OCI-LY1 (cell line): ENCODE results near the gene SPATA33.

Experiments
- EZH2 ChIP-seq: fragments of 200-600 bp; sonication (generic), shearing (Covaris generic); IDR thresholded peaks from 2 replicates; pipeline ENCODE4 v1.8.0; 2017; ENCODE audit warnings: borderline replicate concordance, mixed run types, mild to moderate bottlenecking, antibody characterized with exemption, low read length, moderate library complexity, mixed read lengths
- TF ChIP-seq, protein P1 (sequence below): fragments of 200-600 bp; sonication (generic), shearing (Covaris generic); IDR thresholded peaks from 2 replicates; pipeline ENCODE4 v1.5.1; 2017; ENCODE audit warnings: mild to moderate bottlenecking, antibody characterized with exemption, low read length, moderate library complexity, mixed read lengths

DNA sequence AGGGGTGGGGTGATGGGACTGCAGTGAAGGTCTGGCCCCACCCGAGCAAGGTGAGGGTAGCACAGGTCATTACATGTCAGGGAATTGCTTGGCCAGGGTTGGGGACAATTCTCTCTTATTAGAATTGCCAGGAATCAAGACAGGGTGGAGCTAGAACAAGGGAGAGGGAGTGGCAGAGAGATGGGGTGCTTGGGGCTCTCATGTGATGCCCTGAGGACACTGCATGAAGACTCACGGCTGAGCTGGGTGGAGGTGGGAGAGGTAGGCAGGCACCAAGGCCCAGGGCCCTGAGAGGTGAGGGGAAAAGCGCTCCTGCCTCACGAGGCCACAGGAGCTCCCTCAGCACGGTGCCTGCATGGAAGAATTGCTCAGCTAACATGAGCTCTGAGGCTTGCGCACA is 40.6 kb upstream of the SPATA33 start:
- no peak for TF ChIP-seq EZH2
- TF ChIP-seq, protein P1, sequence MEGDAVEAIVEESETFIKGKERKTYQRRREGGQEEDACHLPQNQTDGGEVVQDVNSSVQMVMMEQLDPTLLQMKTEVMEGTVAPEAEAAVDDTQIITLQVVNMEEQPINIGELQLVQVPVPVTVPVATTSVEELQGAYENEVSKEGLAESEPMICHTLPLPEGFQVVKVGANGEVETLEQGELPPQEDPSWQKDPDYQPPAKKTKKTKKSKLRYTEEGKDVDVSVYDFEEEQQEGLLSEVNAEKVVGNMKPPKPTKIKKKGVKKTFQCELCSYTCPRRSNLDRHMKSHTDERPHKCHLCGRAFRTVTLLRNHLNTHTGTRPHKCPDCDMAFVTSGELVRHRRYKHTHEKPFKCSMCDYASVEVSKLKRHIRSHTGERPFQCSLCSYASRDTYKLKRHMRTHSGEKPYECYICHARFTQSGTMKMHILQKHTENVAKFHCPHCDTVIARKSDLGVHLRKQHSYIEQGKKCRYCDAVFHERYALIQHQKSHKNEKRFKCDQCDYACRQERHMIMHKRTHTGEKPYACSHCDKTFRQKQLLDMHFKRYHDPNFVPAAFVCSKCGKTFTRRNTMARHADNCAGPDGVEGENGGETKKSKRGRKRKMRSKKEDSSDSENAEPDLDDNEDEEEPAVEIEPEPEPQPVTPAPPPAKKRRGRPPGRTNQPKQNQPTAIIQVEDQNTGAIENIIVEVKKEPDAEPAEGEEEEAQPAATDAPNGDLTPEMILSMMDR = no peak
